Breast epithelium (tissue), 3 donors: ENCODE data around the gene PPP2R3A.

ENCODE experiments used
- CTCF ChIP-seq, 3 donors: fragments of 450-650 bp; IDR thresholded peaks; one replicate each; pipeline ENCODE4 v1.5.1; 2016 to 2017; ENCODE audit warnings: antibody characterized with exemption in 3 of 3, mild to moderate bottlenecking in 3 of 3, moderate library complexity in 3 of 3
- POLR2A ChIP-seq: fragments of 450-650 bp; IDR thresholded peaks from one replicate; pipeline ENCODE4 v1.6.1; 2016; ENCODE audit warnings: antibody characterized with exemption, mild to moderate bottlenecking, moderate library complexity

GRCh38 chr3:136008732-136009470 lies 43.4 kb downstream of the PPP2R3A start:
- TF ChIP-seq CTCF (IDR thresholded peaks at IDR 0.05) (no peak), POLR2A (no peak)
